ENCODE measurements around the gene SUSD1.

SUSD1 gene

DNA sequence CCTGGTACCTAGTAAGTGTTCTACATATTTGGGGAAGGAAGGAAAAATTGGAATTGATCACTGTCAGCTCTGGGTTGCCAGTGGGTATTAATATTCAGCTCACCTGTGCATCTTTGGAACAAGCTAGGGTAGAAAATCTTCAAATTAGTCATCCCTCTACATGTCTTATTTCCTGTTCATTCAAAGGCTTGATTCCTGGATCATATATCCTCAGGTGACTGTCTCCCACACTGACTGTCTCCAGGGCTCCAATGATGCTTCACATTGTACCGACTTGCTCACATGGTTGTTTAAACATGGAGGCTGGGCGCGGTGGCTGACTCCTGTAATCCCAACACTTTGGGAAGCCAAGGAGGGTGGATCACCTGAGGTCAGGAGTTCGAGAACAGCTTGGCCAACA lies 11.6 kb upstream of the SUSD1 start:
- TF ChIP-seq, protein P1, sequence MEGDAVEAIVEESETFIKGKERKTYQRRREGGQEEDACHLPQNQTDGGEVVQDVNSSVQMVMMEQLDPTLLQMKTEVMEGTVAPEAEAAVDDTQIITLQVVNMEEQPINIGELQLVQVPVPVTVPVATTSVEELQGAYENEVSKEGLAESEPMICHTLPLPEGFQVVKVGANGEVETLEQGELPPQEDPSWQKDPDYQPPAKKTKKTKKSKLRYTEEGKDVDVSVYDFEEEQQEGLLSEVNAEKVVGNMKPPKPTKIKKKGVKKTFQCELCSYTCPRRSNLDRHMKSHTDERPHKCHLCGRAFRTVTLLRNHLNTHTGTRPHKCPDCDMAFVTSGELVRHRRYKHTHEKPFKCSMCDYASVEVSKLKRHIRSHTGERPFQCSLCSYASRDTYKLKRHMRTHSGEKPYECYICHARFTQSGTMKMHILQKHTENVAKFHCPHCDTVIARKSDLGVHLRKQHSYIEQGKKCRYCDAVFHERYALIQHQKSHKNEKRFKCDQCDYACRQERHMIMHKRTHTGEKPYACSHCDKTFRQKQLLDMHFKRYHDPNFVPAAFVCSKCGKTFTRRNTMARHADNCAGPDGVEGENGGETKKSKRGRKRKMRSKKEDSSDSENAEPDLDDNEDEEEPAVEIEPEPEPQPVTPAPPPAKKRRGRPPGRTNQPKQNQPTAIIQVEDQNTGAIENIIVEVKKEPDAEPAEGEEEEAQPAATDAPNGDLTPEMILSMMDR (IDR thresholded peaks at IDR 0.05; ENCODE audit: borderline replicate concordance, insufficient read depth, low read depth, low read length), result no peak

GRCh38 chr9:112184946-112185345 lies 9.8 kb upstream of the SUSD1 start:
- H3K4me3 ChIP-seq (ENCODE audit: low read depth, low read length), result no peak overlapping the region
- TF ChIP-seq, protein P1 (IDR thresholded peaks at IDR 0.05; ENCODE audit: borderline replicate concordance, insufficient read depth, low read depth, low read length), result no peak

More for the DNA sequence above, 11.6 kb upstream of the SUSD1 start:
- H3K4me3 ChIP-seq (ENCODE audit: low read depth, low read length), result no peak overlapping the region

- TF ChIP-seq, protein P1 (IDR thresholded peaks at IDR 0.05; ENCODE audit: borderline replicate concordance, insufficient read depth, low read depth, low read length), result no peak
These were observed 9.1 kb upstream of the SUSD1 start for GRCh38 chr9:112184221-112184620.

DNA sequence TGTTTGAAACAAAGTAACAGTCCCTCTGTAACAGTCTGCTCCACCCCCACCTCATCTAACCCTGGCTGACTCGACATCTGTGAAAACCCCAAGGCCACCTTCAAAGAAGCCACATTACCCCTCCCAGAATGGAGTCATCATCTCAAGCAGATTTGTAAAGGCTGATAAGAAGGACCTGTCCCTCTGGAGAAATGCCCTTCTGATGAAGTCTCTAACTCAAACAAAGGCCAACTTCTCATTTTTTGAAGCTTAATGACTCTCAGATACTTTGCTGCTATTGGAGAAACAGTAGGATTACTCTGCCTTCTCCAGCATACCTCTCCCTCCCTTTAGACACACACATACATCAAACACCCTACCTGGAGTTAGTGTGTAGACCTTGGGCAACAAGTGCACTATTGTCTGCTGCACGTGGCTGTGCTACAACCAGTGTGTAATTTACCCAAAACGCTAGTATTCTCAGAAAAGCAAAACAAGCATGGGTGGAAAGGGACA lies 5.3 kb upstream of the SUSD1 start:
- H3K4me3 ChIP-seq (ENCODE audit: low read depth, low read length), result no peak overlapping the region
- TF ChIP-seq, protein P1 (IDR thresholded peaks at IDR 0.05; ENCODE audit: borderline replicate concordance, insufficient read depth, low read depth, low read length), result no peak

More at GRCh38 chr9:112184221-112184620, 9.1 kb upstream of the SUSD1 start:
- H3K4me3 ChIP-seq (ENCODE audit: low read depth, low read length), result no peak overlapping the region

- TF ChIP-seq, protein P1 (IDR thresholded peaks at IDR 0.05; ENCODE audit: borderline replicate concordance, insufficient read depth, low read depth, low read length), result no peak
- no peak overlapping the region for H3K4me3 ChIP-seq (ENCODE audit: low read depth, low read length)
These were observed 4.7 kb upstream of the SUSD1 start for GRCh38 chr9:112179816-112180215.

- TF ChIP-seq, protein P1 (IDR thresholded peaks at IDR 0.05; ENCODE audit: borderline replicate concordance, insufficient read depth, low read depth, low read length), result no peak
- no peak overlapping the region for H3K4me3 ChIP-seq (ENCODE audit: low read depth, low read length)
These were observed 1.4 kb upstream of the SUSD1 start for GRCh38 chr9:112176524-112176923.

GRCh38 chr9:112175796-112176315 lies 759 bp upstream of the SUSD1 start:
- TF ChIP-seq, protein P1 (IDR thresholded peaks at IDR 0.05; ENCODE audit: borderline replicate concordance, insufficient read depth, low read depth, low read length), result no peak
- H3K4me3 ChIP-seq (ENCODE audit: low read depth, low read length), result no peak overlapping the region
